GM18858 (cell line): ENCODE results near the gene FKBP2.

Experiments
- ATAC-seq: cut with Tn5 transposase; IDR thresholded peaks from one replicate; pipeline ENCODE4 v1.9.1; 2021; ENCODE audit not compliant: unreplicated experiment

Gene FKBP2

DNA sequence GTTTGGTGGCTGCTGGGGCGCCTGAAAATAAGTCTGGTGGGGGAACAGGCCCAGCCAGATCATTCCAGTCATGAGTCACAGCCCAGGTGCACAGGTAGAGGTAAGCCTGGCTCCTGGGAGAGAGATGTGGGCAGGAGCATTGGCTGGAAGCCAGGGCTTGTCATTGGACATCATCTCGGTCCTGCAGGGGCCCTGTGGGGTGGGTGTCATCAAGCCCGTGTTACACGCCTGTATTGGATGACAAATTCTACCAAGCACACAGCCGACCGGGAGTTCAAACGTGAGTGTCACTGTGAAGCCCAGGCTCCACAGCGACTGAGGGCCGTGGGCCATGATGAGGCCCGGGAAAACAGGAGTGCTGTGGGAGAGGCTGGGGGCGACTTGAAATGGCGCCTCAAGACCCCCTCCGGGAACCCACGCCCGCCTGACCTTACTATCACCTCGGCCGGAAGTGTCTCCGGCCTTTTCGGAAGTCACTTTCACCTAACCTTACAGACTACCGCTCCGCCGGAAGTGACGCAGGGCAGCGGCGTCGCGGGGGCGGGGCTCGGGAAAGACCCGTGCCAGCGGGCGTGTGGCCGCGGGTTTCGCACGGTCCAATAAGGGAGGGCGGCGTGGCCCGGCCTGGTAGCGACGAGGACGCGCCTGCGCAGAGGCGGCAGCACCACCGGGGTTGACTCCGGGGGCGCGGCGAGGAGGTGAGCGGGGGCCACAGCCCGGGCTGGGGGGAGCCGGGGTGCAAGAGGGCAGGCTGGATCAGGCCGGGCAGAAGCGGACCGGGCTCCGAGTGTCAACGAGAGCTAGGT is at the start of gene FKBP2:
Gene FKBP2, plus strand, starts transcription at position 661 of the 806 bp plus-strand sequence. CDS start 1,293 bp downstream, outside the sequence.
- peak; percentile 44 for ATAC-seq

DNA sequence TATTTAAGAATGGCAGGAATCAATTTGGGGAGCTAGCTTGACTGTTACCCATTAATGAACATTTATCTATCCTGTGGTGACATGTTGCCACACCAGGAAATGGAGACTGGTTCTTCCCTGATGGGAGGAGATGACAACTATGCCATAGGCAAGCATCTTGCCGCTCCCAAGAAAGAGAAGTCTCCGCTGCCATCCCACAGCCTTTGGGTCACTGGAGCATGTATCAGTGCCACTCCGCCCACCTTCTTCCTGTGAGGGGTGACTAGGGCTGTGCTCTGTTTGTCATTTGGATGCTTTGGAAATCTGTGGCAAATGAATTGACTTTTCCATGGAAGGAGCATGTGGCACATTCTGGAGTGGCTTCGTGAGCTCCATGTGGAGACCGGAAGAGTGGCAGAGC is 48.5 kb upstream of the FKBP2 start:
- ATAC-seq, result no peak

- ATAC-seq, result no peak
Measured at GRCh38 chr11:64196626-64197025, 44.3 kb upstream of the FKBP2 start.

- ATAC-seq, result no peak
Measured at GRCh38 chr11:64198511-64198910, 42.4 kb upstream of the FKBP2 start.

GRCh38 chr11:64201543-64201942 is 39.4 kb upstream of the FKBP2 start:
- no peak for ATAC-seq

DNA sequence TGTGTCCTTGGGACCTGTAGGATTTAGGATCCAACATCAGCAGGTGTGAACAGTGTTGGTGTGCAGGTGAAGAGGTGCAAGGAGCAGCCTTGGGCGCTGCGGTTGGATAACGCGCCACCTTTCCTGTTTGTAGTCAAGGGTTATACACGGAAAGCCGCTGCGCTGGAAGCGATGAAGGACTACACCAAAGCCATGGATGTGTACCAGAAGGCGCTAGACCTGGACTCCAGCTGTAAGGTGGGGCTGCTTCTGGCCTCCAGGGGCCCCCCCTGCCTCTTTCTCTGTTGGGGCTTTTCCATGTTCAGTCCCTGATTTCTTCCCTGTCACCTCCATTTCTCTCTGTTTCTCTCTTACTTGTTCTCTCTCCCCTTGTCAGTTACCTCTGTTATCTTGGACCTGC is 37.9 kb upstream of the FKBP2 start:
- ATAC-seq, result no peak

DNA sequence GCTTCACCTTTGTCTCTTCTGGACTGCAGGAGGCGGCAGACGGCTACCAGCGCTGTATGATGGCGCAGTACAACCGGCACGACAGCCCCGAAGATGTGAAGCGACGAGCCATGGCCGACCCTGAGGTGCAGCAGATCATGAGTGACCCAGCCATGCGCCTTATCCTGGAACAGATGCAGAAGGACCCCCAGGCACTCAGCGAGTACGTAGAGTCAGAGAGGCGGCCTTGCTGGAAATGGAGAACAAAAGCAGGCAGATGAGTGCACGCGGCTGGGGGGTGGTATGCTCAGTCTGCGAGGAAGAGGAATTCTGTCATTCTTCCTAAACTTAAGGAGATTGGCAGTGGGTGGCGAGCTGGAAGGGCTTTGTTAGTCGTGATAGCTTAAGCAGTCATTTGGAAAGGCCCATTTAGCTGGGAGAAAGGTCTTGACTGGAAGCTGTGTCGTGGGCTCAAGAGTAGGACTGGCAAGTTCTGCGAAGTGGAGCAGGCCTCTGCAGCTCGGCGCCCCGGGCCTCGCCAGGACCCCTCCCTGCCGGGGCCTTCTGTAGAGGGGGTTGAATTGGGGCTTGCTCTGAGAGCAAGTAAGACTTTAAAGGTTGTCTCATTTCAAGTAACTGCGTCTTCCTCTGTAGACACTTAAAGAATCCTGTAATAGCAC is 37.3 kb upstream of the FKBP2 start:
- no peak for ATAC-seq

DNA sequence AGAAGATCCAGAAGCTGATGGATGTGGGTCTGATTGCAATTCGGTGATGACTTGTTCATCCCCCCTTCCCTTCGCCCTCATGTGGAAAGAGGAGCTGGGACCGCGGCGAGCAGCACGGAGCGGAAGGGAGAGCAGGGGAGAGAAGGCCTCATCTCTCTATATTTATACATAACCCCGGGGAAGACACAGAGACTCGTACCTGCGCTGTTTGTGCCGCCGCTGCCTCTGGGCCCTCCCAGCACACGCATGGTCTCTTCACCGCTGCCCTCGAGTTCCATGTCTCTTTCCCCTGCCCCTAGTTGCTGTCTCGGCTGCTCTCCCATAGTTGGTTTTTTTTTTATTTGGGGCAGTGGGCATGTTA is 36.8 kb upstream of the FKBP2 start:
- no peak for ATAC-seq

- ATAC-seq, result no peak
Measured at GRCh38 chr11:64204464-64204989, 36.4 kb upstream of the FKBP2 start.

DNA sequence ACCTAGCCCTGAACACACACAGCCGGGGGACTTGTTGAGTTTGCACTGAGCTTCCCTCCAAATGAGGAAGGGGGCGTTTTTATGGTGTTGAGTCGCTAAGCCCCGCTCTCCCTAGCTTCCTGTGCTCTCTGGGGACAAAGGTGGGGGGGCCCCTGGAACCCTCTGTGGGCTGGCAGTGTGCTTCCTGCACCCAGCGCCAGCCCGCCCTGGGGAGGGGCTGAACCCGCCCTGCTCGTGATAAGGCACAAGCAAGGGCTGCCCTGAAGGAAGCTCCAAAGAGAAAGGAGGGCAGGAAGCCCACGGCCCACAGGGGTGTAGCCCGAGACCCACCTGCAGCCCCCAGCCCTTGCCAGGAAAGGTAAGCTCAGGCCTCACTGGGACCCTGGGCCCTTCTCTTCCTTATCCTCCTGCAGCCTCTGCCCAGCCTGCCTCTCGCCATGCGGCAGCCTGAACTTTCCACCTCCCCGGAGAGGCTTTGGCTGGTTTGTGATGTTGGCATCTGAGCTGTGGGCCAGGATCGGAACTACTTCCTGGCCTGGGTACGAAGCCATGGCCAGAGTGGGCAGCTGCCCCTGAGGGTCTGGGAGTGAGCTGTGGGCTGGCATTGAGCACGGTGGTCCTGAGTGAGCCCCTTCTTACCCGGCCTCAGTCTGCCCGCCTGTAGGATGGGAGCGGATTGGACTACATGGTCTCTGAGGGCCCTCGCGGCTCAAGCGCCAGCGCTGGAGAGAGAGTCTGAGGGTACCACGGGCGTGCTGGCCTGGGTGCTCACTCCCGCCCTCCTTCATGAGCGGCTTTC is 34.2 kb upstream of the FKBP2 start, which contains the start of gene FERMT3:
Gene FERMT3, plus strand, starts transcription at position 265 of the 799 bp plus-strand sequence. CDS start 644 bp downstream, outside the sequence.
- ATAC-seq, result no peak

DNA sequence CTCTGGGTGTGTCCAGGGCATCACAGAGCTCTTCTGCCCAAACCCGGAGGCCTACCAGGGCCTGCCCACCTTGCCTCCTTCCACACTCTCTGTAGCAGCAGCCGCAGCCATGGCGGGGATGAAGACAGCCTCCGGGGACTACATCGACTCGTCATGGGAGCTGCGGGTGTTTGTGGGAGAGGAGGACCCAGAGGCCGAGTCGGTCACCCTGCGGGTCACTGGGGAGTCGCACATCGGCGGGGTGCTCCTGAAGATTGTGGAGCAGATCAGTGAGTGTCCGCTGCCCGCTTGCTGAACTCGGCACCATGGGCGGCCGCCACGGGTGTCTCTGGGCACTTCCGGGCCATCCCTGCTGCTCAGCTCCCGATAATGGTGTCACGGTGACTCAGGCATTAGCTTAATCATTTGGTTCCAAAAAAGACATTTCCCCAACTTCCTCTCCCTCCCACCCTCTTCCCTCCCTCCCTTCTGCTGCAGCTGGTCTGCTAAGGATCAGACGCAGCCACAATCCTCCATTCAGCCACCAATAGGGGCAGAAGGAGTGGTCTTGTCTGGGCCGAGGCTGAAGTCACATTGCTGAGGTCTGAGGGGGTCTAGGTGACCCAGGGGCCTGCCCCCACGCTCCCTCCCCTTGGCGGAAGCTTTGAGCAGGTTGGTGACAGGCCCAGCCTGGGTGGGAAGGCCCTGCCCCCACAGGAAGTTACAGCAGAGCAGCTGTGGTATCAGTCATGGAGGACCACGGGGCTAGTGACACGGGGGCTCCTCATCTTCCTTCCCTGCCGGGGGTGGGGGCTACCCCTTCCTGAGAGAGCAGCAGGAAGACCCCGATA is 33.4 kb upstream of the FKBP2 start:
- peak; percentile 38 for ATAC-seq

DNA sequence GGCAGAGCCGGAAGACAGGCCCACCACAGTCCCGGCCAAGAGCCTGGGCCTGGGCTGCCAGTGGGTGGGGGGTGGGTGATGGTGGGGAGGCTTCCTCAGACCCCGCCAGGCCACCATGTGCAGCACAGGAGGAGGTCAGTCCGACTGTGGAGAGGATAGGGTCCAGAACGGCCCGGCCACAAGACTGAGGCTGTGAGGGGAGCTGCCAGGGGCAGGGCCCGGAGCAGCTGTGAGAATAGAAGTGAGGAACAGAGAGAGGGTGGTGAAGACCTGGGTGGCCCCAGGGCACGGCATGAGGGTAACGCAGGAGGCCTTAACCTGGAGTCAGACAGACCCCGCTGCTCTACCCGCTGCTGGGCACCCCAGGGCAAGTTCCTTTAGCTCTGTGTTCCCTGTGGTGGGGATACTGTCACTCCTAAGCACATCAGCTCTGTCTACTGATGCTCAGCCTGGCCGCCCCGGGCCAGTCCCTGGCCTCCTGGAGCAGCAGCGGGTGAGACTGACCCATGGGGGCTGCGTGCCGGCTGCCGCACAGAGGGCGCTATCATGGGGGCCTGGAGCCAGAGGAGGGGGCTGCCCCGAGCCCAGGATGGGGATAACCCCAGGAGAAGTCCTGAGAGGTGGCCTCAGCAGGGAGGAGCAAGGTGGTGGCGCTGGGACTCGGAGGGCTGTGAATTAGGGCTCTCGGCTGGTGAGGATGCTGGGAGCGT is 32.7 kb upstream of the FKBP2 start:
- ATAC-seq, result no peak

GRCh38 chr11:64208796-64209562 is 31.9 kb upstream of the FKBP2 start:
- ATAC-seq, result no peak

GRCh38 chr11:64209563-64209843 is 31.4 kb upstream of the FKBP2 start:
- no peak for ATAC-seq

DNA sequence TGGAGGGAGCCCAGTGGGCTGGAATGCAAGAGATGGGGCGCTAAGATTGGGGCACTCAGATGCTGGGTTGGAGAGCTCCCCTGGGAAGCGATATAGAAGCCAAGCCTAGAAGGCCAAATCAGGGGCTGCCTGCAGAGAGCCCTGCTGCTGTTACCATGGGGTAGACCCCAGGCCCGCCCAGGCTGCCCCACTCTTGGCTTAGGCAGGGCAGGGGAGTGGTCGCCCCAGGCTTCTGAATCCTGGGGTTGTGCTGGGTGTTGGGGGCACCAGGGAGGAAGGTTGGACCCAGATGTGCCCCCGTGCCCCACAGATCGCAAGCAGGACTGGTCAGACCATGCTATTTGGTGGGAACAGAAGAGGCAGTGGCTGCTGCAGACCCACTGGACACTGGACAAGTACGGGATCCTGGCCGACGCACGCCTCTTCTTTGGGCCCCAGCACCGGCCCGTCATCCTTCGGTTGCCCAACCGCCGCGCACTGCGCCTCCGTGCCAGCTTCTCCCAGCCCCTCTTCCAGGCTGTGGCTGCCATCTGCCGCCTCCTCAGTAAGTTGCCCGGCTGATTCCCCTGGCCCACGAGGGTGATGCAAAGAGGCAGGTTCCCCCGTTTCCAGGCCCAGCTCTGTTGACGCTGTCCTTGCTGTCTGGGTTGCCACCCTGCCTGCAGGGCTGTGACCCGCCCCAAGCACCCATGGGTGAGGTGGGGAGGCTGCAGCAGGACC is 30.4 kb upstream of the FKBP2 start:
- ATAC-seq, result no peak

DNA sequence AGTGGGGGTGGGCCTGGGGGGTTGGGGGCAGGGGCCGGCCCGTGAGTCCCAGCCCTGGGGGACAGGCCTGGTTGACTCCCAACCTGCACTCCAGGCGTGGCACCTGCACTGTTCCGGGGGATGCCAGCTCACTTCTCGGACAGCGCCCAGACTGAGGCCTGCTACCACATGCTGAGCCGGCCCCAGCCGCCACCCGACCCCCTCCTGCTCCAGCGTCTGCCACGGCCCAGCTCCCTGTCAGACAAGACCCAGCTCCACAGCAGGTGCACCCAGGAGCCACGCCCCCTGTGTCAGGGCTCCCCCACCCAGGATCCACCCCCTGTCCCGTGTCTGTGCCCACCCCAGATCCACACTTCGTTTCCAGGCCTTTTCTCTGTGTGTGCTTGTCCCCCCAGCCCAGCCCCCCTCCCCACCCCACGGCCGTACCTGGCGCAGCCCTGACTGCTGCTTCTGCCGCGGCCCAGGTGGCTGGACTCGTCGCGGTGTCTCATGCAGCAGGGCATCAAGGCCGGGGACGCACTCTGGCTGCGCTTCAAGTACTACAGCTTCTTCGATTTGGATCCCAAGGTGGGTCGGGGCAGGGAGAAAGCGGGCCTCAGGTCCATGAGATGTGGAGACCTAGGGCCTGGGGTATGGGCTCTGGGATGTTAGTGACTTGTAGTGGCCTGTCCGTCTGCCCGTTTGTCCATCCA is 29.6 kb upstream of the FKBP2 start:
- no peak for ATAC-seq

GRCh38 chr11:64216879-64217278 is 24.0 kb upstream of the FKBP2 start:
- ATAC-seq, result no peak
